ENCODE measurements around the gene ZFP36L1. TPM values are rescaled to one million over a fixed set of nuclear protein-coding genes. Genes with fewer than 3 reads are reported as not detected.

The ZFP36L1 gene
- total RNA-seq, 1 experiment from 2014 or later, result 304 TPM

DNA sequence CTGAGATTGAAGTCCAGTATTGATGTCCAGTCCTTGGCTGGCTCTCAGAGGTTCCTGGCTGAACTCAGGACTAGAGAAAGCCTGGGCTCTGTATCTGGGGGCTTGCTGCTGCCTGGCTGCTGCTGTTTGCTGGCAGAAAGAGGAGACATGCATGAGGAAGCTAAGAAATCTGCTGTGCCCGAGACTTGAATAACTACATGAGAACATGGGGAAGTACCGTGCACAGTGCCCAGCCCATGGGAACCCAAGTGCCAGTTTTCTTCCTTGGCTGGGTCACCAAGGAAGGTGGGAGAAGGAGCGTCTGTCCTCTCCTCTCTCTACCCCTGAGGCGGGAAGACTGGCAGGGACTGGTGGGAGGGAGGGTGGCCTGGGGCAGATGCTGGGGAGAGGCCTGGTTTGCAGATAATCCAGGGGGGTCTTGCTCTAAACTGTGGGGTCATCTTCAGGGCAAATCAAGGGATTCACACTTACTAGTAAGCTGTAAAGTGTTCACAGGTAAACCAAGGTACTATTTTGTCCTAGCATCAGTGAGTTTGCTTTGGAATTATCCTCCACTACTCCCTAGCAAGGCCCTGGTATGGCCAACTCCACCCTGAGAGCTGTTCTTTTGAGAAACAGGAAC is 13.8 kb upstream of the ZFP36L1 start (continued):
- TF ChIP-seq, protein P1, sequence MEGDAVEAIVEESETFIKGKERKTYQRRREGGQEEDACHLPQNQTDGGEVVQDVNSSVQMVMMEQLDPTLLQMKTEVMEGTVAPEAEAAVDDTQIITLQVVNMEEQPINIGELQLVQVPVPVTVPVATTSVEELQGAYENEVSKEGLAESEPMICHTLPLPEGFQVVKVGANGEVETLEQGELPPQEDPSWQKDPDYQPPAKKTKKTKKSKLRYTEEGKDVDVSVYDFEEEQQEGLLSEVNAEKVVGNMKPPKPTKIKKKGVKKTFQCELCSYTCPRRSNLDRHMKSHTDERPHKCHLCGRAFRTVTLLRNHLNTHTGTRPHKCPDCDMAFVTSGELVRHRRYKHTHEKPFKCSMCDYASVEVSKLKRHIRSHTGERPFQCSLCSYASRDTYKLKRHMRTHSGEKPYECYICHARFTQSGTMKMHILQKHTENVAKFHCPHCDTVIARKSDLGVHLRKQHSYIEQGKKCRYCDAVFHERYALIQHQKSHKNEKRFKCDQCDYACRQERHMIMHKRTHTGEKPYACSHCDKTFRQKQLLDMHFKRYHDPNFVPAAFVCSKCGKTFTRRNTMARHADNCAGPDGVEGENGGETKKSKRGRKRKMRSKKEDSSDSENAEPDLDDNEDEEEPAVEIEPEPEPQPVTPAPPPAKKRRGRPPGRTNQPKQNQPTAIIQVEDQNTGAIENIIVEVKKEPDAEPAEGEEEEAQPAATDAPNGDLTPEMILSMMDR (IDR thresholded peaks at IDR 0.05 in 2 of 3, conservative IDR thresholded peaks at IDR 0.05 in 1 of 3; ENCODE audit: borderline replicate concordance in 1 of 3, insufficient read depth in 1 of 3, low read depth in 2 of 3, low read length in 2 of 3), result no peak
- no peak for TF ChIP-seq FOSL1 (IDR thresholded peaks at IDR 0.05; ENCODE audit: low read depth)
- no peak for TF ChIP-seq EZH2phosphoT487 (IDR thresholded peaks at IDR 0.05; ENCODE audit: borderline replicate concordance)
- no peak for TF ChIP-seq CBX3 (IDR thresholded peaks at IDR 0.05; ENCODE audit: low read depth)
- TF ChIP-seq EZH2 (IDR thresholded peaks at IDR 0.05), result no peak
- TF ChIP-seq ELF1 (IDR thresholded peaks at IDR 0.05; ENCODE audit: borderline replicate concordance, low read depth), result no peak
- TF ChIP-seq CEBPB (IDR thresholded peaks at IDR 0.05; ENCODE audit: low read depth), result no peak

DNA sequence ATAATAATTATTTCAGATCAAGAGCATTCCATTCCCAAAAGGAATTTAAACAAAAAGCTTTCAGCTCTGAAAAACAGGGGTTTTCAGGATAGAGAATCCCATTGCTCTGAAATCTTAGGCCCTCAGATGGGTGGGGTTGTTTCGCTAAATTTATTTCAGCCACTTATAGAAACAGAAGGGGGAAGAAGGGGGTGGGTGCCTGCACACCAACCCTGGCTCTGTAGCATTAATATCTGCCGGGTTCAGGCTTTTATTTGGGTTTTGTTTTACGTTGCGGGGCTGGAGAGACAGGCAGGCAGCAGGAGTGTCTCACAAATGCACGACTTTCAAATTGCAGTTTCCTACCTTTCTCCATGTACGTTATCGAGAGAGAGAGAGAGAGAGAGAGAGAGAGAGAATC is 12.5 kb upstream of the ZFP36L1 start:
- no peak for DNase-seq (ENCODE audit: low read depth, low spot score)
- Histone ChIP-seq H3K4me3 (replicated peaks in 1 of 2; ENCODE audit: low read depth in 1 of 2, low read length in 2 of 2) (no peak overlapping the region), H3K9ac (ENCODE audit: low read length) (no peak overlapping the region), H3K9me2 (ENCODE audit: insufficient read depth) (no peaks in the 10 kb centered on the region), H3K79me2 (ENCODE audit: insufficient read depth, low read length) (no peaks in the 10 kb centered on the region), H2AFZ (ENCODE audit: low read depth, low read length, poor library complexity, severe bottlenecking) (no peak overlapping the region), H3K4me1 (ENCODE audit: control insufficient read depth in 1 of 2, insufficient read depth in 2 of 2, low read length in 2 of 2) (peaks cover 15 to 24% of the 10 kb centered on the region in 2 experiments; a peak in 2 of 4 replicates), H3K36me3 (ENCODE audit: control insufficient read depth in 1 of 2, insufficient read depth in 2 of 2, low read length in 2 of 2) (no peaks in the 10 kb centered on the region), H4K20me1 (ENCODE audit: insufficient read depth) (no peaks in the 10 kb centered on the region), H3K4me2 (ENCODE audit: low read length) (no peak overlapping the region), H3K27ac (ENCODE audit: low read depth, low read length) (no peak overlapping the region), H3K27me3 (ENCODE audit: insufficient read depth, low read length) (no peaks in the 10 kb centered on the region), H3K9me3 (ENCODE audit: control insufficient read depth in 1 of 2, insufficient read depth in 1 of 2, low read depth in 1 of 2, low read length in 2 of 2) (peaks cover 0 to 6% of the 10 kb centered on the region in 2 experiments; a peak in 1 of 4 replicates)
- RAD21 ChIA-PET (ENCODE audit: low non-redundant PET in 1 of 2, low total read pairs in 2 of 2, uncharacterized antibody in 2 of 2, unreplicated experiment in 2 of 2), result no interaction called here
- POLR2A ChIA-PET, result interaction anchor here (2.3 to 2.6 kb wide), 2 partner anchors 12 kb away, joined by 7 to 8 read pairs; partner anchors contain the start of gene ZFP36L1
- no TSS peak for BruUV-seq (replicated peaks)
- CTCF ChIA-PET, result no interaction called here
- TF ChIP-seq SP1 (IDR thresholded peaks at IDR 0.05; ENCODE audit: low read depth) (no peak), CBX3 (IDR thresholded peaks at IDR 0.05; ENCODE audit: low read depth) (no peak)
- intact Hi-C loops (cut with micrococcal nuclease), result no loop called here
- ATAC-seq, result no peak
